ENCODE data around the gene NEU4. TPM values are rescaled to one million over a fixed set of nuclear protein-coding genes. Genes with fewer than 3 reads are reported as not detected.

The NEU4 gene
- total RNA-seq, 1 experiment from 2014 or later: 2.2 TPM

DNA sequence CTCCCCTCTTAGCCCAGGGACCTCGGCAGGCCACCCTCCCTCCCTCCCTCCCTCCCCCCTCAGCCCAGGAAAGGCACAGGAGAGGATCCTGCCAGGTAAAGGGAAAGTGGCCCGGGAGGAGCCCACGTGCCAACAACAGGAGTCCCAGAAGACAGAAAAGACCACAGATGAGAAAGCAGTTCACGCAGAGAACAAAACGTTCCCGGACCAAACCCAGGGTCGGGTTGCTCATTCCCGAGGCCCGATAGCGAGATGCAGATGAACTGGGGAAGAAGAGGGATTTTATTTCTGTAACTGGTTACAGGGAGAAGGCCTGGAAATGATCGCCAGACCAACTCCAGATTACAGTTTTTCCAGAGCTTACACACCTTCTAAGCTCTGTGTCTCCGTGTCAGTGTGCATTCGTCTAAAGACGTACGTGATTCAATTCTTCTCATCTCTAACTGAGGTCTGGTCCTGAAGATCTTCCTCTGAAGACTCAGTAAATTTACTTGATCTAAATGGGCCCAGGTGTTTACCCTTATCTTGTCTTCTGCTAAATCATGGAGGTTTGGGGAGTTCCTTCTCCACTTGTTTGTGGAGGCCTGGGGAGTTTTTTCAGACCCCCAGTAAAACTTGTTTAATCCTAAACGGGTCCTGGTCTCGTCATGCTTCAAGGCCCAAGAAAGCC, 807 bp upstream of the NEU4 start (continued):
- TF ChIP-seq ESRRA (CRISPR knock-in tag; IDR thresholded peaks at IDR 0.05; ENCODE audit: borderline replicate concordance) (no peak), ZNF232 (CRISPR knock-in tag; IDR thresholded peaks at IDR 0.05) (no peak), OVOL2 (CRISPR knock-in tag; IDR thresholded peaks at IDR 0.05; ENCODE audit: borderline replicate concordance) (no peak), SP1 (CRISPR knock-in tag; conservative IDR thresholded peaks at IDR 0.05) (no peak)

- POLR2A ChIA-PET: no interaction called here
- DNase-seq (ENCODE audit: low spot score): no peak
- H3K27ac Mint-ChIP-seq: 0 out of 2 replicates have a peak overlapping the region, but pooled peaks have one; percentile 37
These were observed 652 bp downstream of the NEU4 start for GRCh38 chr2:241809383-241810306.

More at GRCh38 chr2:241809383-241810306, 652 bp downstream of the NEU4 start:
- no peak overlapping the region for H3K4me3 Mint-ChIP-seq
- CTCF ChIA-PET: interaction anchor here (0.5 to 1.4 kb wide), 3 partner anchors 33 to 83 kb away, joined by 3 read pairs; partner anchors contain the start of genes D2HGDH and GAL3ST2
- H3K4me1 Mint-ChIP-seq: peaks cover 16% of the 10 kb centered on the region
- peaks cover 6% of the 10 kb centered on the region for H3K27me3 Mint-ChIP-seq (ENCODE audit: low read depth)
- no peak for ATAC-seq
- H3K36me3 Mint-ChIP-seq: no peaks in the 10 kb centered on the region
- TF ChIP-seq NFE2L1 (CRISPR knock-in tag; IDR thresholded peaks at IDR 0.05) (no peak), ZNF671 (CRISPR knock-in tag; IDR thresholded peaks at IDR 0.05) (no peak), JUN (CRISPR knock-in tag; IDR thresholded peaks at IDR 0.05) (no peak), SOX15 (CRISPR knock-in tag; IDR thresholded peaks at IDR 0.05) (no peak), CTCF (IDR thresholded peaks at IDR 0.05) (no peak)
- TF ChIP-seq, protein P1, sequence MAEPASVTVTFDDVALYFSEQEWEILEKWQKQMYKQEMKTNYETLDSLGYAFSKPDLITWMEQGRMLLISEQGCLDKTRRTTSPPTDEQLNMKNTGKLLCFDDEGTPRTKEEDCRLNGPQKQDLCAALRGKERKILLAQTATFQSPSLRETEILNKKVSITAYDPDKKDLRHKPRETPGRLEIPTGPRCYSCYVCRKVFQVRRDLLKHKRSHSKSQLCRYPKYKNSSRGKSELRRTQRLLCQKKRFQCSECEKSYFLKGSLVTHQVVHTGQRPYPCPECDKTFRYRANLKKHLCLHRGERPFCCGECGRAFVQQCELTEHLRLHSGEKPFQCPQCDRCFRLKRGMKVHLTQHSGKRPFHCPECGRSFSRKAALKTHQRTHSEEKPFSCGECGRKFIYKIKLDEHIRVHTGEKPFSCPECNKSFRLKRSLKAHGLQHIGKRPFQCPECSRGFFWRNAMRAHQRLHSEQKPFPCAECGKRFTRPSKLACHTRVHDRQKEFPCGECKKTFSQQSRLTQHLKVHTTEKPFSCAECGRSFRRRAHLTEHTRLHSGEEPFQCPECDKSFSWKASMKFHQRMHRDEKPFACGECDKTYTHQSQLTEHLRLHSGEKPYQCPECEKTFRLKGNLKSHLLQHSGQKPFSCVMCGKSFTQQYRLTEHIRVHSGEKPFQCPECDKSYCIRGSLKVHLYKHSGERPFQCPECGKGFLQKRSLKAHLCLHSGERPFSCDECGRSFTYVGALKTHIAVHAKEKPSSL (CRISPR knock-in tag; conservative IDR thresholded peaks at IDR 0.05): no peak
- TF ChIP-seq, protein P2, sequence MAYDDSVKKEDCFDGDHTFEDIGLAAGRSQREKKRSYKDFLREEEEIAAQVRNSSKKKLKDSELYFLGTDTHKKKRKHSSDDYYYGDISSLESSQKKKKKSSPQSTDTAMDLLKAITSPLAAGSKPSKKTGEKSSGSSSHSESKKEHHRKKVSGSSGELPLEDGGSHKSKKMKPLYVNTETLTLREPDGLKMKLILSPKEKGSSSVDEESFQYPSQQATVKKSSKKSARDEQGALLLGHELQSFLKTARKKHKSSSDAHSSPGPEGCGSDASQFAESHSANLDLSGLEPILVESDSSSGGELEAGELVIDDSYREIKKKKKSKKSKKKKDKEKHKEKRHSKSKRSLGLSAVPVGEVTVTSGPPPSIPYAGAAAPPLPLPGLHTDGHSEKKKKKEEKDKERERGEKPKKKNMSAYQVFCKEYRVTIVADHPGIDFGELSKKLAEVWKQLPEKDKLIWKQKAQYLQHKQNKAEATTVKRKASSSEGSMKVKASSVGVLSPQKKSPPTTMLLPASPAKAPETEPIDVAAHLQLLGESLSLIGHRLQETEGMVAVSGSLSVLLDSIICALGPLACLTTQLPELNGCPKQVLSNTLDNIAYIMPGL (CRISPR knock-in tag; IDR thresholded peaks at IDR 0.05): no peak
- no peaks in the 10 kb centered on the region for H3K9me3 Mint-ChIP-seq
